A549 (cell line): ENCODE measurements around the gene REM1. TPM values are rescaled to one million over a fixed set of nuclear protein-coding genes. Genes with fewer than 3 reads are reported as not detected.
A peak's percentile ranks its signal among the peaks of the same experiment; 100 is the strongest.

ENCODE experiments used
- ATAC-seq, 2 experiments: fragments of 200-7000 bp in 1 of 2; fragments of >200 bp in 1 of 2; cut with Nextera tagmentation in 1 of 2; cut with Tn5 transposase in 1 of 2; 3 replicates each; pipeline versions ENCODE4 v1.8.0 to v1.9.1; 2018 to 2020; ENCODE audit warnings: mild to moderate bottlenecking in 1 of 2, moderate library complexity in 1 of 2
- CTCF ChIA-PET: fragments of 300-600 bp; sonication (Branson Sonifier 250); formaldehyde crosslinking; extraction: SDS; loops from one replicate; lab custom pipeline; 2021; ENCODE audit warnings: antibody characterized with exemption, inconsistent platforms; lab: Yijun Ruan, JAX
- POLR2A ChIA-PET: fragments of 350-600 bp; formaldehyde crosslinking; extraction: SDS; loops from one replicate; lab custom pipeline; 2021; ENCODE audit warnings: antibody characterized with exemption, inconsistent platforms; lab: Yijun Ruan, JAX
- DNase-seq, 2 experiments: peaks; one replicate each; pipeline versions ENCODE4 v3.0.0 to v3.0.0-alpha.2; 2011 to 2016; ENCODE audit warnings: low read depth in 1 of 2, low spot score in 1 of 2
- FAIRE-seq: peaks from 2 replicates; lab custom pipeline; 2011; peaks lifted over from hg19 to GRCh38; lab: Jason Lieb, UNC
- H3K27ac ChIP-seq, 2 experiments: fragments of >200 bp; sonication (Bioruptor Twin); formaldehyde crosslinking; 3 replicates each; pipeline ENCODE4 v1.5.1; 2016 to 2017
- H3K4me1 ChIP-seq: fragments of >200 bp; sonication (Bioruptor Twin); formaldehyde crosslinking; 3 replicates; pipeline ENCODE4 v1.6.1; 2016
- H3K4me2 ChIP-seq: fragments of >200 bp; sonication (Bioruptor Twin); formaldehyde crosslinking; 3 replicates; pipeline ENCODE4 v1.6.1; 2016
- H3K4me3 ChIP-seq: fragments of >200 bp; sonication (Bioruptor Twin); formaldehyde crosslinking; 3 replicates; pipeline ENCODE4 v1.5.1; 2016
- H3K9me3 ChIP-seq: fragments of >200 bp; sonication (Bioruptor Twin); formaldehyde crosslinking; 3 replicates; pipeline ENCODE4 v1.6.1; 2016
- BHLHE40 ChIP-seq: IDR thresholded peaks from 2 replicates; pipeline ENCODE4 v1.6.1; 2012; ENCODE audit warnings: low read depth, low read length, inconsistent platforms
- CEBPB ChIP-seq, 2 experiments: fragments of >200 bp in 1 of 2; sonication (Bioruptor Twin) in 1 of 2; formaldehyde crosslinking in 1 of 2; IDR thresholded peaks; 2 replicates each; pipeline ENCODE4 v1.6.1; 2012 to 2016
- CTCF ChIP-seq: fragments of >200 bp; sonication (Bioruptor Twin); formaldehyde crosslinking; IDR thresholded peaks from 3 replicates; pipeline ENCODE4 v1.5.1; 2016
- E2F6 ChIP-seq: IDR thresholded peaks from 2 replicates; pipeline ENCODE4 v1.6.1; 2012; ENCODE audit warnings: low read depth, borderline replicate concordance
- ESRRA ChIP-seq: fragments of 150-350 bp; IDR thresholded peaks from 2 replicates; pipeline ENCODE4 v1.6.1; 2014; ENCODE audit warnings: mild to moderate bottlenecking, low read length, borderline replicate concordance
- GATA3 ChIP-seq: IDR thresholded peaks from 2 replicates; pipeline ENCODE4 v1.6.1; 2012; ENCODE audit warnings: borderline replicate concordance
- HDAC2 ChIP-seq: fragments of 200-600 bp; sonication (generic); IDR thresholded peaks from 2 replicates; pipeline ENCODE4 v1.6.1; 2016
- HES2 ChIP-seq: fragments of >200 bp; sonication (Bioruptor Twin); formaldehyde crosslinking; IDR thresholded peaks from 2 replicates; pipeline ENCODE4 v1.6.1; 2016
- HMGXB4 ChIP-seq: fragments of 250-450 bp; sonication (Bioruptor Pico); IDR thresholded peaks from 2 replicates; pipeline ENCODE4 v1.5.0; 2021; ENCODE audit warnings: mild to moderate bottlenecking, moderate library complexity, borderline replicate concordance
- HOXB5 ChIP-seq: fragments of 250-450 bp; sonication (Bioruptor Pico); IDR thresholded peaks from 2 replicates; pipeline ENCODE4 v1.5.0; 2020; ENCODE audit warnings: mild to moderate bottlenecking, moderate library complexity
- KDM5A ChIP-seq: fragments of 200-600 bp; sonication (generic); IDR thresholded peaks from 2 replicates; pipeline ENCODE4 v1.6.1; 2016; ENCODE audit warnings: antibody characterized with exemption, mild to moderate bottlenecking
- MAX ChIP-seq: IDR thresholded peaks from 2 replicates; pipeline ENCODE4 v1.6.1; 2012
- MAZ ChIP-seq: fragments of 150-350 bp; IDR thresholded peaks from 2 replicates; pipeline ENCODE4 v1.6.1; 2014; ENCODE audit warnings: antibody characterized with exemption, low read depth, low read length, borderline replicate concordance
- MYC ChIP-seq: IDR thresholded peaks from 2 replicates; pipeline ENCODE4 v1.6.1; 2012; ENCODE audit warnings: mild to moderate bottlenecking, inconsistent platforms, low read length, improper control_type of control experiment, borderline replicate concordance
- NFE2L2 ChIP-seq: fragments of 150-350 bp; conservative IDR thresholded peaks from 2 replicates; pipeline ENCODE4 v1.6.1; 2014; ENCODE audit warnings: low read length
- NR3C1 ChIP-seq: fragments of >200 bp; sonication (Bioruptor Twin); formaldehyde crosslinking; IDR thresholded peaks from 3 replicates; pipeline ENCODE4 v1.6.1; 2017
- PBX3 ChIP-seq: IDR thresholded peaks from 2 replicates; pipeline ENCODE4 v1.6.1; 2012
- POLR2A ChIP-seq: IDR thresholded peaks from 2 replicates; pipeline ENCODE4 v1.6.1; 2012; ENCODE audit warnings: mild to moderate bottlenecking, low read length
- POLR2AphosphoS2 ChIP-seq: conservative IDR thresholded peaks from 2 replicates; pipeline ENCODE4 v1.6.1; 2012; ENCODE audit warnings: low read length, improper control_type of control experiment, inconsistent platforms
- RAD21 ChIP-seq, 2 experiments: fragments of >200 bp in 1 of 2; sonication (Bioruptor Twin) in 1 of 2; formaldehyde crosslinking in 1 of 2; IDR thresholded peaks in 1 of 2; conservative IDR thresholded peaks in 1 of 2; 2 replicates in 1 of 2; 3 replicates in 1 of 2; pipeline ENCODE4 v1.6.1; 2012 to 2018; ENCODE audit warnings: inconsistent platforms in 1 of 2
- RCOR1 ChIP-seq: fragments of 150-350 bp; IDR thresholded peaks from 2 replicates; pipeline ENCODE4 v1.6.1; 2014; ENCODE audit warnings: antibody characterized with exemption, low read length, low read depth
- RNF2 ChIP-seq: fragments of 200-600 bp; sonication (generic); IDR thresholded peaks from 2 replicates; pipeline ENCODE4 v1.6.1; 2016; ENCODE audit warnings: low read depth, mild to moderate bottlenecking, antibody characterized with exemption, moderate library complexity, borderline replicate concordance
- SREBF2 ChIP-seq: fragments of 450-650 bp; IDR thresholded peaks from 2 replicates; pipeline ENCODE4 v1.6.1; 2014; ENCODE audit warnings: mild to moderate bottlenecking, moderate library complexity
- ZFP36 ChIP-seq: fragments of 450-650 bp; IDR thresholded peaks from 2 replicates; pipeline ENCODE4 v1.6.1; 2014; ENCODE audit warnings: borderline replicate concordance; ENCODE audit not compliant: partially characterized antibody
- ZNF302 ChIP-seq: fragments of 250-450 bp; sonication (Bioruptor Pico); IDR thresholded peaks from 2 replicates; pipeline ENCODE4 v1.9.0; 2021; ENCODE audit warnings: inconsistent platforms, mild to moderate bottlenecking, moderate library complexity
- WGBS: methylation state at CpG from one replicate; pipeline ENCODE4 v1.1.6; 2017; ENCODE audit errors: missing lambda C conversion rate; 5-methylcytosine and 5-hydroxymethylcytosine counted together
- polyA plus RNA-seq, 4 experiments: library from polyadenylated mRNA; depleted of rRNA in 3 of 4; stranded (reverse); fragments of >200 nt; fragmentation: RNase III in 1 of 4; extraction: RNeasy Plus Mini Kit Qiagen cat#74134 plus additional on column Dnase treatment in 1 of 4; gene quantifications; 2 replicates in 3 of 4; 3 replicates in 1 of 4; pipeline ENCODE4 v1.2.3, GENCODE V29; 2011 to 2017

Gene REM1
- polyA plus RNA-seq, 2 of the 4 experiments (the other 2 are of a cell fraction): not detected

- H3K4me3 ChIP-seq: no peak overlapping the region
- POLR2A ChIA-PET: no interaction called here
- no peaks in the 10 kb centered on the region for H3K9me3 ChIP-seq
- FAIRE-seq (no peak), DNase-seq (no peak), ATAC-seq (peak; percentile 45 to 57; a peak in 5 of 6 replicates)
- CTCF ChIA-PET: interaction anchor here (1.5 to 2.2 kb wide), 4 partner anchors 13 to 29 kb away, joined by 4 to 11 read pairs (median 8); no protein-coding TSS in a partner anchor
- H3K4me2 ChIP-seq: peak overlapping the region; percentile 26; the same call in 2 of the 3 replicates
- peak overlapping the region in 1 of 2 experiments; percentile 5; a peak in 1 of 6 replicates for H3K27ac ChIP-seq
- no peak for TF ChIP-seq NFE2L2
- TF ChIP-seq ZFP36: no peak
- TF ChIP-seq RCOR1: no peak
- no peak for TF ChIP-seq KDM5A
- no peak for TF ChIP-seq MYC
- TF ChIP-seq BHLHE40: no peak
- no peak for TF ChIP-seq E2F6
- no peak for TF ChIP-seq PBX3
- no peak for TF ChIP-seq CEBPB (IDR thresholded peaks at IDR 0.05)
- no peak for TF ChIP-seq MAZ
- TF ChIP-seq ZNF302 (CRISPR knock-in tag): no peak
- TF ChIP-seq SREBF2: no peak
- TF ChIP-seq CTCF: no peak
- TF ChIP-seq POLR2AphosphoS2: no peak
- TF ChIP-seq HDAC2: no peak
- TF ChIP-seq, all 56 proteins: peak for 0
- 53% methylated on average over 5 of the region's 5 CpGs for WGBS
- H3K4me1 ChIP-seq: peaks cover 8% of the 10 kb centered on the region; the same call in 2 of the 3 replicates
These were observed 1.6 kb upstream of the REM1 start for GRCh38 chr20:31473331-31474096.

- Histone ChIP-seq H3K4me2 (peak overlapping the region; percentile 26; the same call in 2 of the 3 replicates), H3K9me3 (no peaks in the 10 kb centered on the region), H3K4me3 (no peak overlapping the region), H3K4me1 (peaks cover 8% of the 10 kb centered on the region; the same call in 2 of the 3 replicates), H3K27ac (no peak overlapping the region; a peak in 1 of 6 replicates)
- 82% methylated on average over 2 of the region's 2 CpGs for WGBS
- ATAC-seq: no peak
- no peak for DNase-seq
- no peak for FAIRE-seq
- ChIA-PET CTCF (interaction anchor here (1.5 to 2.2 kb wide), 4 partner anchors 14 to 29 kb away, joined by 4 to 11 read pairs (median 8); no protein-coding TSS in a partner anchor), POLR2A (no interaction called here)
- no peak for TF ChIP-seq HES2
- TF ChIP-seq RAD21 (conservative IDR thresholded peaks at IDR 0.05 in 1 of 2, IDR thresholded peaks at IDR 0.05 in 1 of 2): no peak
- TF ChIP-seq E2F6: no peak
- TF ChIP-seq MAZ: no peak
- no peak for TF ChIP-seq KDM5A
- TF ChIP-seq HMGXB4 (CRISPR knock-in tag): no peak
- TF ChIP-seq HDAC2: no peak
- TF ChIP-seq ESRRA: no peak
- TF ChIP-seq RNF2: no peak
- no peak for TF ChIP-seq NFE2L2
- no peak for TF ChIP-seq MAX
- TF ChIP-seq HOXB5 (CRISPR knock-in tag): no peak
- no peak for TF ChIP-seq NR3C1
- TF ChIP-seq POLR2A: no peak
- no peak for TF ChIP-seq POLR2AphosphoS2
- no peak for TF ChIP-seq ZNF302 (CRISPR knock-in tag)
- no peak for TF ChIP-seq GATA3
- TF ChIP-seq MYC: no peak
These were observed 1.0 kb upstream of the REM1 start for GRCh38 chr20:31474097-31474436.
